Esophagus squamous epithelium (tissue), 4 donors: ENCODE results near the gene HES2.

Experiments
- CTCF ChIP-seq, 6 experiments: fragments of 450-650 bp in 4 of 6; fragments of 200-600 bp in 2 of 6; sonication (generic) in 2 of 6; IDR thresholded peaks; one replicate each; pipeline ENCODE4 v1.5.1; 2016 to 2019; ENCODE audit warnings: antibody characterized with exemption in 6 of 6, mild to moderate bottlenecking in 4 of 6, moderate library complexity in 4 of 6
- POLR2A ChIP-seq, 4 donors: fragments of 450-650 bp; IDR thresholded peaks; one replicate each; pipeline ENCODE4 v1.6.1; 2017; ENCODE audit warnings: antibody characterized with exemption in 4 of 4, mild to moderate bottlenecking in 4 of 4, moderate library complexity in 3 of 4

- peak in 1 of 6 experiments; percentile 10 for TF ChIP-seq CTCF (IDR thresholded peaks at IDR 0.05)
- TF ChIP-seq POLR2A (IDR thresholded peaks at IDR 0.05): no peak
Observed at GRCh38 chr1:6464514-6464836, 44.8 kb upstream of the HES2 start.
